DND-41 (cell line): ENCODE data around the gene RAD21L1.

ENCODE experiments used
- EZH2 ChIP-seq: IDR thresholded peaks from 3 replicates; pipeline ENCODE4 v1.6.1; 2012; ENCODE audit warnings: borderline replicate concordance, low read depth, mild to moderate bottlenecking, moderate library complexity, low read length, inconsistent platforms; ENCODE audit not compliant: severe bottlenecking
- TF ChIP-seq, protein P1 (sequence below): IDR thresholded peaks from 2 replicates; pipeline ENCODE4 v1.5.1; 2012; ENCODE audit warnings: borderline replicate concordance, low read length, moderate library complexity, mild to moderate bottlenecking; ENCODE audit not compliant: poor library complexity, severe bottlenecking; ENCODE audit errors: extremely low read depth

DNA sequence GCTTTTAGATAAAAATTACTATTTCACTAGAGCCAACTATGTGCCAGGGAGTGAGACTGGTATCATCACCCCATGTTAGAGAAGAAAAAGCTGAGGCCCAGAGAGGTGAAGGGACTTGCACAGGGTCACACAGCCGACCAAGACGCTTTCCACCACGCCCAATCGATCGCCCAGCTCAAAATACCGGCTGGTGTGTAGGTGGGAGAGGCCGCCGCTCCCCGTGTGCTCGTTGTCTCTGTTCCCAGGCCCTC is 40.0 kb downstream of the RAD21L1 start:
- TF ChIP-seq, protein P1, sequence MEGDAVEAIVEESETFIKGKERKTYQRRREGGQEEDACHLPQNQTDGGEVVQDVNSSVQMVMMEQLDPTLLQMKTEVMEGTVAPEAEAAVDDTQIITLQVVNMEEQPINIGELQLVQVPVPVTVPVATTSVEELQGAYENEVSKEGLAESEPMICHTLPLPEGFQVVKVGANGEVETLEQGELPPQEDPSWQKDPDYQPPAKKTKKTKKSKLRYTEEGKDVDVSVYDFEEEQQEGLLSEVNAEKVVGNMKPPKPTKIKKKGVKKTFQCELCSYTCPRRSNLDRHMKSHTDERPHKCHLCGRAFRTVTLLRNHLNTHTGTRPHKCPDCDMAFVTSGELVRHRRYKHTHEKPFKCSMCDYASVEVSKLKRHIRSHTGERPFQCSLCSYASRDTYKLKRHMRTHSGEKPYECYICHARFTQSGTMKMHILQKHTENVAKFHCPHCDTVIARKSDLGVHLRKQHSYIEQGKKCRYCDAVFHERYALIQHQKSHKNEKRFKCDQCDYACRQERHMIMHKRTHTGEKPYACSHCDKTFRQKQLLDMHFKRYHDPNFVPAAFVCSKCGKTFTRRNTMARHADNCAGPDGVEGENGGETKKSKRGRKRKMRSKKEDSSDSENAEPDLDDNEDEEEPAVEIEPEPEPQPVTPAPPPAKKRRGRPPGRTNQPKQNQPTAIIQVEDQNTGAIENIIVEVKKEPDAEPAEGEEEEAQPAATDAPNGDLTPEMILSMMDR, result no peak
- no peak for TF ChIP-seq EZH2
